ENCODE measurements around the gene HNRNPDL.
"Not testable (repeated sequence)": the region's sequence is repeated elsewhere in the genome, so short reads cannot be mapped to it uniquely, and the experiment has no call there.

HNRNPDL gene

DNA sequence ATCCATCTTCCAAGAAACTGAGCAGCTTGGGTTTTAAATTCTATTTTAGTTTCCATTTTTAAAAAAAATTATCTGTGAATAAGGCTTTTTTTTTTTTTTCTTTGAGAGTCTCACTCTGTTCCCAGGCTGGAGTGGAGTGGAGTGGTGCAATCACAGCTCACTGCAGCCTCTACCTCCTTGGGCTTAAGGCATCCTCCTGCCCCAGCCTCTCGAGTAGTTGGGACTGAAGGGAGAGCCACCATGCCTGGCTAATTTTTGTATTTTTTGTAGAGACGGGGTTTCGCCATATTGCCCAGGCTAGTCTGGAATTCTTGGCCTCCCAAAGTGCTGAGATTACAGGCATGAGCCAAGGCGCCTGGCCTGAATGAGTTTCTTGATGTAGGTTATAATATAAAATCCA, 1.6 kb upstream of the HNRNPDL start:
- DNase-seq: no peak

DNA sequence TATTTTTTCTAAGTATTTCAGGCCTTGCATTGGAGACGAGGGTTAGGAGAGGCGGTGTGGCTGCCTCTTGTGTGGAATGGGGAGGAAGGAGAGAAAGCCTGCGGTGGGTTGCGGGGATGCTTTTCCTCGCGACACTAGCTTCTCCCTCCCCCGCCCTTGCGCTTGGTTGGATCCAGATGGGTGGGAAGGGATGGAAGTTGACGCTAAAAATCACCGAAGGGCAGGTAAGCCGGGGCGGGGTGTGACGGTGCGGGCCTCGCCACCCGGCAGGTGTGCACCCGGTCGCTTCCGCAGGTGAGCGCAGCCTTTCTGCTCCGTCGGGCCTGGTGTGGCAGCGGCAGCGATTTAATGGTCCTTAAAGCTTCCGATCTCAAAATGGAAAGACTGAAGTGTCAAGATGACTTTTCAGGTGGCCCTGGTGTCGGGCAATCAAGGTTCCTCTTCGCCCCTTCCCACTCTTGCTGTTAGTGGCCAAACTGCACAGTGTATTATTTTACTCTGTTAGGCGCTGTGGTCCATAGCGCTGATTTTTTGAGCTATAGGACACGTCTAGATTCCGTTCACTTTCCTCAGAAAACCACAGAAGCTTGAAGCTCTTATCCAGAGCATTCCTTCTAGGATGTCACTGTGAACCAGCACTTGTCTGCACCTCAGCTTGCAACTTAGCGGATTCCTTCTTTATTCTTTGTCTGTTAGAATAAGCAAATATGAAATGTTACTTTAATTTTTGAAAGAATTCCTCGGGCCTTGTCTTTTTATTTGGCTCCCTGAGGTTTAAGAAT, 893 bp upstream of the HNRNPDL start:
- DNase-seq: no peak

DNA sequence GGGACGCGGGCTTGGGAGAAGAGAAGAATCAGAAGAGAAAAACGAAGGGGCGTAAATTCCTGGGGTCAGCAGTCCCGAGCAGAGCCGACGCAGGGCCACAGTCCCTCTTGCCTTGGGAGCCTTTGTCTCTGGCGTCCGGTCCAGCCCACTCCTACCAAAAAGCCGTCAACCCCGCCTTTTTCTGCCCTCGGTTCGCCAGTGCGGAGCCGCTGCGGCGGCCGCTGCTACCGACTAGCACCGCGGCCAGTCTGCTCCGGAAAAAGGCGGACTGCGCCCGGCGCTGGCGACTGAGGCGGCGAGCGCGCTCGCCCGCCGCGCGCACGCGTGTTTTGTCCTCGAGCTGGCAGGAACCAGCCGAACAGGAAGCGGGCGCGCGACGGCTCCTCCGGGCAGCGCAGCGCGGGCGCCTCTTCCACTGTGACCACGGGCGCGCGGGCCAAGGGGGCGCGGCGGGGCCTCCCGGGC, 502 bp downstream of the HNRNPDL start:
- peak; percentile 48 for DNase-seq

DNA sequence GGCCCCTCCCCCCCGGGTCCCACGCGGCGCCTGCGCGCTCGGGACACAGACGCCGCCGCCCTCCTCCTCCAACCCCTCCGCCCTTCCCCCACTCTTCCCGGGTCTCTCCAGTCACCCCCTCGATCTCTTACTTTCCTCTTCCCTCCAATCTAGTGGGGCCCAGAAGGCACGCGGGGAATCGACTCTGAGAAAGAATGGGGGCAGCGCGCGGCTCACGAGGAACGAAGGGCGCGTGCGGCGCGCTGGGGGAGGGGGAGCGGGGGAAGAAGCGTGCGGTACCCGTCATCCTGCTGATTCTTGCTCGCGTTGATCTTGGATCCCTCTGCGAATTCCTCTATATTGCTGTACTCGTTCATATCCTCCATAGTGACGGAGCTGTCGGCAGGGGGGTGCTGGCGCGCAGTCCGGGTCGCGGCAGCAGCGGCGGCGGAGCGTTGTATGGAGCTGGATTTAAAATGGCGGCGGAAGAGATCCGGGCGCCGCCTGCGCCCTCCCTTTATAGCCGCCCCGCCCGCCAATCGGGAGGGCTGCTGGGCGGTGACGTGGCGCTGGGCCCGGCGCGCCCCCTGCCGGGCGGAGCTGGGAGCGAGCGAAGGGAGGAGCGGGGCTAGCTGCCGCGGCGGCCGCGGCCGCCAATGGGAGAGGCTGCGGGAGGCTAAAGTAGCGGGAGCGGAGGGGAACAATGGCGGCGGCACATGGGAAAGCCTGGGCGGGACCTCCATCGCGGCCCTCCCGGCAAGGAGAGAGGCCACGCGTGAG, 1.1 kb downstream of the HNRNPDL start:
- DNase-seq: peak; percentile 81

DNA sequence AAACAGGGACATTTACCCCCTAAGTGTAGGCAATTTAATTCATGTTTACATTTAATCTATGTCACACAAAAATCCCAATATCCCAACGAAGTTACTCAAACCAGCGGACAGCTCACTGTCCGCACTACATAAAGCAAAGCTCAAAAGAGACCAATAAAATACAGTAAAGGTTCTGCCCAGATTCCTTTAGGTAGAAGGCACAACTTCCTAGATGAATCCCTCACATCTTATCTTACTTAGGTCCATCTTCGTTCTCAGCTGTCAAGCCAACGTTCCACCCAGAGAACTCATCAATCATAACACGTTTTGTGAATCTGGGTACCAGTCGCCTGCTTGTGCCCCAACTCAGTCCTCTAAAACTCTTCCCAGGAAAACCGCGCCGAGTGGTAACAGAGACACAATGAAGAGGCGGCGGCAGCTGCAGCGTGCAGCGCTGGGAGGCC, 1.7 kb downstream of the HNRNPDL start:
- DNase-seq: no peak

DNA sequence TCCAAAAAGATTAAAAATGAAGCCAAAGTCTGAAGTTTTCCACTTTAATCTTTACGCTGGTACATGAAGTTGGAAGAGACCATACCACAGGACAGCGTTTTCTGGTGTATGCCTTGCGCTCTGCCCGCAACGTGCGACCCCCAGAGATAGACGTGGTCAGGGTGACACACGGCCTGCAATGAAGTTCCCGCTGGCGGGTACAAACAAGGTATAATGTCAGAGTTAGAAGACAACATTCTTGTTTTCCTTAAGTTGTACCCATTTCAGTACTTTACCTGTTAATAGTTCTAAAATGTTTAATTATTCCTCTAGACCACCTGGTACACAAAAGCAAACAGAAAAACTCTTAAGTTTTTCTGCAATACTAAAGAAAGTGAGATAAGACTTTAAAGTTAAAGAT, 4.8 kb downstream of the HNRNPDL start:
- DNase-seq: no peak

DNA sequence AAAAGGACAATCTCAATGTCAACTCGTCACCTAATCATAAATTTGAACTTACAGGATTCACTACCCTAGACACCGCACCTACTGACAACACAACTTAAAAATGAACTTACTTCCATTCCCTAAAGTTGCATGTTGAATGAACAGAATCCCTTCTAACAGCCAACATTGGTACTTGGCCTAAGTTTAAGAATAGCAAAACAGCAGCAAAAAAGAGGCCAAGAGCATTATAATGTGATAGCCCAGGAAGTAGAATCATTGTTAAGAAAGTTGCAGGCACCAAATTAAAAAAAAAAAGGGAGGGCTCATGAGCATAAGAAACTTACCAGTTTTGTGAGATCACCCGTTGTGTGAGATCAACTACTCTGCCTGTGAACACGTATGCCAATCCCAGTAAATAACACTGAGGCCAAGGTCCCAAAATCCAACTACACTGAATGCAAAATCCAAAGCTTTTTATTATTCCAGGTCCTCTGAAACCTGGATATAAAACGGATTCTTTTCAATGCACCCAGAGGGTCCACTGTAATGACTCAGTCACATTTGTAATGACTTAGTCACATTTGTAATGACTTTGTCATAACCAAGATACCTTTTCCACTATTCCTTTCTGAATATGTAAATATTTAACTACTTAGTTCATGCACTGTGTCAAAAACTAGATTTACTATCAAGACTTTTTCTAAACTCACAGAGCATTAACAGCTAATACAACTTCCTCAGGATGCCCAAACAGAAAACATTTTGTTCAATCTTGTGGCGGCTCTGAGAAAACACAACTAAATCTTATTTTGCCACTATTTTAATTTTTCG, 6.8 kb downstream of the HNRNPDL start:
- no peak for DNase-seq

DNA sequence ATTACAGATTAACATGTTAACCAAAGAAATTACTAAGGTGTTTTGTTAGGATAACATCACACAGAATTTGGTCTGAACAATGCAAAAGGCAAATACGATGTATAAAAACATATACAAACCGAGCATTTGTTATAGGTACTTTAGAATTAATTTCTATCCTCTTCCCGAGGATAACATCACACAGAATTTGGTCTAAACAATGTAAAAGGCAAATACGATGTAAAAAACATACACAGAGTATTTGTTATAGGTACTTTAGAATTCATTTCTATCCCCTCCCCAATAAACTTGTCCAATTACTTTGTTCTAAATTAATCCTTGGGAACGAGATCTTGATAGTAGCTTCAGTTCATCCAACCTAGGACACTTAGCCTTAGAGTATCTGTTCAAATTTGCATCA, 7.6 kb downstream of the HNRNPDL start:
- no peak for DNase-seq

DNA sequence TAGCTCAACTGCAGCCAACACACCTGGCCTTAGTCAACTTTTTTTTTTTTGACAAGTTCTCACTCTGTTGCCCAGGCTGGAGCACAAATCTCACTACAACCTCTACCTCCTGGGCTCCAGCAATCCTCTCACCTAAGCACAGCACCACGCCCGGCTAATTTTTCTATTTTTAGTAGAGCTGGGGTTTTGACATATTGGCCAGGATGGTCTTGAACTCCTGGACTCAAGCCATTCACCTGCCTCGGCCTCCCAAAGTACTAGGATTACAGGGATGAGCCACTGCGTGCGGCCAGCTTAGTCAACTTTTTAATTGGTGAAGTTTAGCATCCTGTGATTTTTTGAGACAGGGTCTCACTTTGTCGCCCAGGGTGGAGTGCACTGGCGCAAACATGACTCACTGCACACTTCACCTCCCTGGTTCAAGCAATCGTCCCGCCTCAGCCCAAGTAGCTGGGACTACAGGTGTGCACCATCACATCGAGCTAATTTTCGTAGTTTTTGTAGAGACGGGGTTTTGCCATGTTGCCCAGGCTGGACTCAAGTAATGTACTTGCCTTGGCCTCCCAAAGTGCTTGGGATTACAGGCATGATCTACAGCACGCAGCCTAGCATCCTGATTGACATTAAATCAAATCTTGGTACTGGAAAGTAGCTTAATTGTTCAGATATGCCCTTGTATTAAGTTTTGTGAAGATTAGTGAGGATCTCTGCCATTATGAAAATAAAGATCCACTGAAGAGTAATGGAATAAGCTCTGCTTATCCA, 8.3 kb downstream of the HNRNPDL start:
- no peak for DNase-seq

DNA sequence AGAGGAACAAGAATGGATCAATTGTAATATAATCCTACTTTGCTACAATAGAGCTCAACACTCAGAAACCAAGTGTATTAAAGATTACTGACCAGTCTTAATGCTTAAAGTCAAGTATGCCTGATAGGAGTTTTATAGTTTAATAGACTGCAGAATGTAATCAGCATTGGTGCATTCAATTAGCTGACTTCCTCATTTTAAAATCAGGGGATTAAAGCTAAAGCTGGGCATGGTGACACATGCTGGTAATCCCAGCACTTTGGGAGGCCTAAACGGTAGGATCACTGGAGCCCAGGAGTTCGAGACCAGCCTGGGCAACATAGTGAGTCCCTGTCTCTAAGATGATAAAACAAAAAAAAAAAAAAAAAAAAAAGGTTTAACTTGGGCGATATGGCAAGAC, 10.8 kb downstream of the HNRNPDL start:
- DNase-seq: no peak

DNA sequence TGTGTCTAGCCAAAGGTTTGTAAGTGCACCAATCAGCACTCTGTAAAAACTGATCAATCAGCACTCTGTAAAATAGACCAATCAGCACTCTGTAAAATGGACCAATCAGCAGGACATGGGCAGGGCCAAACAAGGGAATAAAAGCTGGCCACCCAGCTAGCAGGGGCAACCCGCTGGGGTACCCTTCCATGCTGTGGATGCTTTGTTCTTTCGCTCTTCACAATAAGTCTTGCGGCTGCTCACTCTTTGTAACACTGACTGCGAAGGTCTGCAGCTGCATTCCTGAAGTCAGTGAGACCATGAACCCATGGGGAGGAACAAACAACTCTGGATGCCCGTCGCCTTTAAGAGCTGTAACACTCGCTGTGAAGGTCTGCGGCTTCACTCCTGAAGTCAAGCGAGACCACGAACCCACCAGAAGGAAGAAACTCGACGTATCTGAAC, 14.3 kb downstream of the HNRNPDL start:
- DNase-seq: no peak

DNA sequence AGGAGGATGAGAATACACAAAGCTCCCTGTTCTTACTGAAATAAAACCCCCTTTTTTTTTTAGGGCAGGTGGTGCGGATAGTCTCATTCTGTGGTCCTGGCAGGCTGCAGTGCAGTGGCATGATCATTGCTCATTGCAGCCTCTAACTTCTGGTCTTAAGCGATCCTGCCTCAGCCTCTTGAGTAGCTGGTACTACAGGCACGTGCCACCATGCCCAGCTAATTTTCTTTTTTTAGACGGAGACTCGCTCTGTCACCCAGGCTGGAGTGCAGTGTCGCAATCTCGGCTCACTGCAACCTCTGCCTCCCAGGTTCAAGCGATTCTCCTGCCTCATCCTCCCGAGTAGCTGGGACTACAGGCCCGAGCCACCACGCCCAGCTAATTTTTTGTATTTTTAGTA, 15.2 kb downstream of the HNRNPDL start:
- not testable (repeated sequence) for DNase-seq

DNA sequence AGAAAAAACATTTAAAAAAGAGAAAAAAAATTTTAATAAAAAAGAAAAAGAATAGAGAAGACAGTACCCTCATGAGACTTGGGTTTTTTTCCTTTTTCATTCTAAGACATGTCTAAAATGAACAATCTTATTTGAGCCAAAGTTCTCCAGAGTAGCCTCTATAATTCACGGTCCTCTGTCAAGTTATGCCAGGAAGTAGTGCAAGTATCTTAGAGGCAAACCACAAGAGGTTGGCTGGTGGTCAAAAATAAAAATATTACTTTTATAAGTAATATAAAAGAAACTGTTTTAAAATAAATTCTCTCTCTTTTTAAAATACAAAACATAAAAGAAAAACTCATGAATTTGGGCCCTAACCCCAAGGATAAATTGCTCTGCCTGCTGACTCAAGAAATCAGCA, 26.5 kb downstream of the HNRNPDL start:
- no peak for DNase-seq

DNA sequence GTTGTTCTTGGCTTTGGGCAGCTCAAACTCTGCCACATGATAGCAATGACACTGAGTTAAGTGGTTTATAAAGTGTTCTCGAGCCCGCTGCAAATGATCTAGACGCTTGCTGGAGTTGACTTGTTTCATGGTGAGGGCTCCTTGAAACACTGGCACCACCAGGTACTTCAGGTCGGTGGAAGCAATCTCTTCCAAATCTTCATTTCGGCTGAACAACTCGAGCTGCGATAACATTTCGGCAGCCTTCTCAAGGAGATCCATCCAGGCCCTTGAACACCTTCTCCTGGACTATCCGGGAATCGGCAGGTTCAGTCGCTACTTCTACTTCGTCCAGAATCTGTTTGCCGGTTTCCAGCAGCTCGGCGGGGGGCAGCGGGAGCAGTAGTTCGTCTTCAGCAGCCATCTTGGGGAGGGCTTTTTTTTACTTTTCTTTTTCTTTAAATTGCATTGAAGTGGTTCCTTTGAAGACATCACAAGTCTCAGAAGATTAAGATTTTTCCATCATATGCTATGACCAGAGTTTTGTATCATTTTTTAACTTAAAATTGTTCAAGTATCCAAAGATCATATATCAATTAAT, 28.0 kb downstream of the HNRNPDL start:
- DNase-seq: no peak

DNA sequence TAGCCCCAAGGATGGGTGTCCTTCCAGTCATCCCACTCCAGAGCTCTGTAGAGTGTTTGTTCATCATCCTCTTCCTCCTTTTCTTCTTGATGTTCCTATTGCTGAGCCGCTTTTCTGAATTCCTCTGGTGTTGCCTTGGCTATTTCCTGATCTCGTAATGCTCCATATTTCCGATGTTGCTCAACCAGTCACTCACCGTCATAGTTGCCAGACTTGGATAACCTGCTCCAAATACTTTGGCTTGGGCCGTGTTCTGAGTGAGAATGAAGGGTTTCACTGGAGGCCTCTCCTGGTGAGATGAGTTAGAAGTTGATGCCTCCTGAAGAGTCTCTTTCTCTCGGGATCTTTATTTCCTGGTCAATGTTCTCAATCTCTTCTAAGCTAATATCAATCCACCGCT, 28.7 kb downstream of the HNRNPDL start:
- no peak for DNase-seq

DNA sequence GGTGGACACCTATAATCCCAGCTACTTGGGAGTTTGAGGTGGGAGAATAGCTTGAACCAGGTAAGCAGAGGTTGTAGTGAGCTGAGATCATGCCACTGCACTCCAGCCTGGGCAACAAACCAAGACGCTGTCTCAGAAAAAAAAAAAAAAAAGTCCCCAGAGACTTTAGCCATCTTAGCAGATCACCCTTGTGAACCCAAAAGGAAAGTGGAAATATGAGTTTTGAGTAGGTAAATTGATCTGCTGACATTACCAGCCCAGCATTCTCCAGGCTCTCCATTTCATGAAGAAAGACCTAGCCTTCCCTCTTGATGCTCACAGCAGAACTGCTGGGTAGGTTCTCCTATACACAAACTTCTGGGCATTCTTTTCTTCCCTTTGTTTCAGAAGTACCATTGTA, 32.0 kb downstream of the HNRNPDL start:
- no peak for DNase-seq

DNA sequence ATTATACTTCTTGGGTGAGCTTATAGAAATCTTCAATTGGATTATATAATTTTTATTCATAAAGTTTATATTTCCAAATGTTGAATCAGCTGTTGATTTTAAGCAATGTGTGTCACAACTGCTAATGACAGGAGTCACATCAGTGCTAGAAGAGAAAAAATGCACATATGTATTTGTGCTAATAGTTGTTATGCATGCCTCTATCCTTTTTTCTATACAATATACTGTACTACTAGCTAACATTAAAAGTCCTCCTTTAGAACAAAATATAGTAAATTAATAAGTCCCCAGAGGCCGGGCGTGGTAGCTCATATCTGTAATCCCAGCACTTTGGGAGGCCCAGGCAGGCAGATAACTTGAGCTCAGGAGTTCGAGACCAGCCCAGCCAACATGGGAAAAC, 32.7 kb downstream of the HNRNPDL start:
- DNase-seq: no peak

DNA sequence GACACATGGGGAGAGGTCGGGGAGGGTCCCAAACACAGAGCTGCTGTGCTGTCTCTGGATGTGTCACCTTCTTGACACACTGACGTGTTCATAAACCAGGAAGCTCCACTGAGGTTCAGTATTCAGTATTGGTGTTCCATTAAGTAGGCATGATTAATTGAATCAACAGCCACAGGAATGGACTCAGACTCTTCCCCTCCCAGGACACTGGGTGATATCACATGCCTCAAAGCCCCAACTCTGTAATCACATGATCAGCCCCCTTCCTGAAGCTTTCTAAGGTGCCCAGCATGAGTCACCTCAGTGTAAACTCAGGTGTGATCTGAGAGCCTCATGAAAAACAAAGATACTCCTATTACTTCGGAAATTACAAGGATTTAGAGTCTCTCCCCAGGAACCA, 35.4 kb downstream of the HNRNPDL start:
- no peak for DNase-seq

DNA sequence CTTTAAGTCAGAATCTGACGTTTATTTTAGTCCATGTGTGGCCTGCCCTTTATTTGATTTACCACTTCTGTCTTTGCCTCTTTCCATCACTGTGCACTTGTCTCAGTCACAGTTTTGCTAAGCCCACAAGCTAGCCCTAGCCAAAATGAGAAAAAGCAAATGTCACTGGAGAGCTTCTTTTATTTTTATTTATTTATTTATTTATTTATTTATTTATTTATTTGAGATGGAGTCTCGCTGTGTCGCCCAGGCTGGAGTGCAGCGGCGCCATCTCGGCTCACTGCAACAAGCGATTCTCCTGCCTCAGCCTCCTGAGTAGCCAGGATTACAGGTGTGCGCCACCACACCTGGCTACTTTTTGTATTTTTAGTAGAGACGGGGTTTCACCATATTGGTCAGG, 40.2 kb downstream of the HNRNPDL start:
- DNase-seq: not testable (repeated sequence)

DNA sequence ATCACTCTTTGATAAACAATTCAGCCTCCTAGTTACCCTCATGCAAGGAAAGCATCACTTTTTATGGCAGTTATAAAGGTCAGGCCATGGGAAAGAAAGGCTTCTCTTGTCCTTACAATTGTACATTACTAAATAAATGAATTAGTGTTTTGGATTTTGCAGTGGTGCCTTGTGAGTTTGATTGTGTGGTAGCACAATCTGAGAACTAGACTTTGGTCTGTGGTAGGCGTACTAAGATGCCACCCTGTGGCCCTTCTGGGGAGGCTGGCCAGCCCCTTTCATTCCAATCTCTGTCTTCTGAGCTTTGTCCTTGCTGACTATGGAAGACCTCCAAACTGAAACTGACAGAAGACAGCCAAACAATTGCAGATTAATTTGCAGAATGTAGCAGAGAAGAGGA, 41.9 kb downstream of the HNRNPDL start:
- no peak for DNase-seq

DNA sequence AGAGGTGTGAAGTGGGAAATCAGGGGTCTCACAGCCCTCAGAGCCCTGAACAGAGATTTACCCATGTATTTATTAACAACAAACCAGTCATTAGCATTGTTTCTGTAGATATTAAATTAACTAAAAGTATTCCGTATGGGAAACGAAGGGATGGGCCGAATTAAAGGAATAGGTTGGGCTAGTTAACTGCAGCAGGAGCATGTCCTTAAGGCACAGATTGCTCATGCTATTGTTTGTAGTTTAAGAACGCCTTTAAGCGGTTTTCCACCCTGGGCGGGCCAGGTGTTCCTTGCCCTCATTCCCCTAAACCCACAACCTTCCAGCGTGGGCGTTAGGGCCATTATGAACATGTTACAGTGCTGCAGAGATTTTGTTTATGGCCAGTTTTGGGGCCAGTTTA, 44.0 kb downstream of the HNRNPDL start:
- not testable (repeated sequence) for DNase-seq

DNA sequence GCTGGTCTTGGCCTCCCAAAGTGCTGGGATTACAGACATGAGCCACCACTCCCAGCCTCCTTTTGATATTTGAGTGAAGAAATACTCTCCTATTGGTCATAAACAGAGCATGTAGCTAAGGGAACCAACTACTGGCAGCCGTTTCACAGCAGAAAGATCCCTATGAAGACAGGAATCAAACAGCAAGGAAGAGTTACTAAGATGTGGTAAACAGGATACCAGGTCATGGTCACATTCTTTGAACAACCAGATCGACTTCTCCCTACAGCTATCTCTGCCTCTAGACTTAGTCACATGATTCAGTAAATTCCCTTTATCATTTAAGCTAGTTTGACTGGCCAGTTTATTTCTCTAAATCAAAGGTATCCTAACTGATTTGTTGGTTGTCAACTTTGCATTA, 47.5 kb downstream of the HNRNPDL start:
- no peak for DNase-seq

All from T1000 (cell line).